GM18498 (cell line): ENCODE data around the gene COMMD4.
A peak's percentile ranks its signal among the peaks of the same experiment; 100 is the strongest.

Source experiments
- ATAC-seq: cut with Tn5 transposase; IDR thresholded peaks from one replicate; pipeline ENCODE4 v1.9.1; 2021; ENCODE audit warnings: mild to moderate bottlenecking, moderate library complexity; ENCODE audit not compliant: unreplicated experiment

COMMD4 gene

DNA sequence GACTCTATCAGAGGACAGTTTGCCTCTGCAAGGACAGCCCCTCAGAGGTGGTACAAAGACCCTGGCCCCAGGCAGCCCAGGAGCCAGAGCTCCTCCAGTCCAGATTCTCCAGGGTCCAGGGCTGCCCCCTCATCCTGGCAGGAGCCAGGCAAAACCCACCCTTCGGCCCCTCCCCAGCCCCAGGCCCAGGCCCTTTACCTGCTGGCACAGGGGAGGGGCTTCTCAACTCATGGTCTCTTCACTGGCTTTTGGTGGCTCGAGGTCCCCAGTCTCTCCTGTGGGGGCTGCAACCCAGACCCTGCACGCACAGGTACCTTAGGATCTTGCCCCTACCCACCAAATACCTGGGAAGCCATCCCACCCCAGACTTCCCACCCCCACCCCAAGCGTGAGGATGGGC lies 19.5 kb downstream of the COMMD4 start:
- no peak for ATAC-seq

DNA sequence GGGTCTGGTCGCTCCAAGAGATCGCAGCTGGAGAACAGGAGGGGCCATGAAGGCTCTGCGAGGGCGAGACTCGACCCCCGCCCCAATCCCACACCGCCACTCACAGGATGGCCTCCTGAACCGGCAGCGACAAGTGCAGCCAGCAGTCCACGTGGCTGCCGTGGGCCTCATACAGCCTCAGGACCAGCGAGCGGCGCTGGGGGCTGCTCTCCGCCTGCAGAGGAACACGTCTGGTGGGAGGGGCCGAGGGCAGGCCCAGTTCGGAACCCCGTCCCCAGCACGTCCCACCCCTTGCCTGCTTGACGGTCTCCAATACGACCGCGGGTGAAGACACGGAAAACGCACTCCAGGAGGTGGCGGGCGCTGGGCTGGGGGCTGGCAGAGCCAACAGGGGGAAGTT lies 20.1 kb downstream of the COMMD4 start:
- no peak for ATAC-seq

DNA sequence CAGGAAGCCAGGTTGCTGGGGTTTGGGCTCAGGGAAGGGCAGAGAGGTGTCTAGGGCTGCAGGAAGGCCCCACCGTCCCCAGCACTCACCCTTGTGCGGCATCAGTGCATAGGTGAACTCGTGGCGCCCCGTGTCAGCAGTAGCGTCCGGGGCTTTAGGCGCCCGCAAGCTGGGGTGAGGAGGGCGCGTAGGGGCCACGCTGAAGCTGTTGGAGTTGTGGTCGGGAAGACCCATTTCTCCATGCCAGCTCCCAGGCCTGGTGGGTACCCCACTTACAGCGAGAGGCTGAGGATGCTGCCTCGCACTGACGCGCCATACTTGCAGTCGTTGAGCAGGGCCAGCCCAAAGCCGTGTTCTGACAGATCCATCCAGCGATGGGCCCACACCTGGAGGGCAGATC lies 20.7 kb downstream of the COMMD4 start:
- no peak for ATAC-seq

DNA sequence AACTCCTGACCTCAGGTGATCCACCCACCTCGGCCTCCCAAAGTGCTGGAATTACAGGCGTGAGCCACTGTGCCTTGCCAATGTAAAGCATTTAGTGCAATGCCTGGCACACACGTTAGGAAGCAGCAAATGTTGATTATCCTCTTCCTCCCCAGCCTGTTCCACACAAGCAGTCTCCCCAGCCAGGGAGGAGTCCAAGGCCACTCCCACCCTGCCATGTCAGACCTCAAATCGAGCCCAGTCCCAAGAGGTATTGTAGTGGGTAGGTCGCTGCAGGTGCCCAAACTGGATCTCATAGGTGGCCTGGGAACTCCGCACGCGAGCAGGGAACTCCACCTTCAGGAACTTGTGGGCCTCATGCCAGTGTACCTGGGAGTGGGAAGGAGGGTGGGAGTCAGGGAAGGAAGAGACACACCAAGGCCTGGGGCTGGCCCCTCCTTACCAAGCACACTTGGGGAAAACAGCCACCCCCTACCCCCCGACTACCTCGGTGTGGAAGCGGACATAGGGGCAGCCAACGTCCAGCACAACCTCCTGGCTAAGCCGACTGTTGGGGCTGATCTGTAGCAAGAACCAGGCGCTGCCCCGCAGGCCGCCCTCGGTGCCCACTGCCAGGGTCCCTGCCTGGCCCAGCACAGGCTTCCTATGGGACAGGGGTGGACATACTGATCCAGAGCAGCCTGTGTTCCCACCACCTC lies 22.3 kb downstream of the COMMD4 start:
- ATAC-seq, result no peak

DNA sequence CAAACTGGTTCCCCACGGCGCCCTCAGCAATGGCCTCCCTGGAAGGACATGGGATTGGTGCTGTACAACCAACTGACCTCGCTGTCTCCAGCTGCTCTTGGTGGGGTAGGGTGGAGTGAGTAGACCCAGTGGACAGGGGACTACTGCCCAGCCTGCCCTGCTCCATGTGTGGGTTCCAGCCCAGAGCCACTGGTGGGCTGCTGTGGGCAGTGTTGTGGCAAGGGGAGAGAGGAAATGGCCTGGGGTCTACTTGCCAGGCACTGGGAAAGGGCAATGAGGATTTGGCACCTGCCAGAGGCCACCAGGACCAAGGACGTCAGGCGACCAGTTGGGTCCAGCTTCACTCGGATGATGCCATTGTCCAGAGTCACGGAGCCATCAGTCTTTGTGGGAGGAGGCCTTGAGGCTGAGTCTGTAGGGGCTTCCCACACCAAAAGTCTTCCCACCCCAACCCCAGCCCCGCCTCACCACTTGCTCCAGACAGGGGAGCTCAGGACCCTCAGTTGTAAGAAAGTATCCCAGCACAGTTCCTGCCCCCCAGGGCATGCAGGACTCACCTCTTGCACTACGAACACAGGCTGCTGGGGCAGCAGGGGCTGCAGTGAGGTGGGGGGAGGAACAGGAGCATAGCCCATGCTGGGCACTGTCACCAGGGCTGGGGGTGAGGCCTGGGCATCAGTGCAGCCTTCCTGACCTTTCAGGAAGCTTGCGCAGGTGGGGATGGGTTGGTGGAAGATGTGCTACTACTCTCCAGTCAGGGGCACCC lies 23.1 kb downstream of the COMMD4 start:
- no peak for ATAC-seq

DNA sequence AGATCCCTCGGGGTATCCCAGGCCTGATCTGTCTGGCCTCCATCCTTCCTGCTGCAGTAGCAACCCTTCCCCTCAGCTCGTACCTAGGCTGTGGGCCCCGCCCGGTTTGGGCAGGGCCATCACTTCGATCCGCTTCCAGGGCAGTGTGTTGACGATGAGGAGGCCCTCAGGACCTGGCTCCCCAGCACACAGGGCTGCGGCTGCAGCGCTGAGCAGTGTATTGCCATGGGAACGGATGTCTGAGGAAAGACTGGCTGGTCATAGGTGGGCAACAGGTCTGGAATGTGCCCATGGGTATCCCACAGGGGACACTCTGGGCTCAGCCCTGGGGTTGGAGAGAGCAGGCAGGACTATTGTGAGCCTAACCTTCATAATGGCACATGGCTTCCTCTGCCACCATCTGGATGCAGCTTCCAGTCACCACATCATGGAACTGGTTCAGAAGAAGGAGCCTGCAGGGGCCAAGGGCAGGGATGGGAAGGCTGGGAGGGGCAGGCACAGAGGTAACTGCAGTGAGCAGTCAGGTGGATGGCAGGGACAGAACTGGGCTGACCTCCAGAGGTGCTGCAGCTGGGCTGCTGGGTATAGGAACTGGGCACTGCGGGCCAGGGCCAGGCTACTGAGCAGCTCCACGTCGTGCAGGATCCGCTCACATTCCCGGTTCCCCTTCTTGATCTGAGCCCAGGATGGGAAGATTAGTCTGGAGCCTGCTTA lies 23.8 kb downstream of the COMMD4 start:
- no peak for ATAC-seq

DNA sequence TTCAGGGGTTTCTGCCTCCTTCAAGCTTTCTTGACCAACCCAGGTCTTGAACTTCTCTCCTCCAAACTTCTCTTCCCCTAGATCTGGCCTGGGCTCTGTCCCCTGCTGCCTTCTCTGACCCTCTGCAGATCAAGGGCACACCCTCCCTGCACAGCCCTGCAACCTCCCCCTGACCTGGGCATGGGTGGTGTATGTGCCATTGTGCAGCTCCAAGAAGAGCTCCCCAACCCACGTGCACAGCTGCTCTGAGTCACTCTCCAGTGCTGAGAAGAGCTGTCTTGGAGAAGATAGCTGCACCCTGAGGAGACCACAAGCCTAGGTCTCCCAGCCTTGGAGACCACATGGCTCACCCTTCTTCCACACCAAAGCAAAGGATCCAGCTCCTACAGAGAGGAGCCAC lies 24.5 kb downstream of the COMMD4 start:
- ATAC-seq, result no peak

DNA sequence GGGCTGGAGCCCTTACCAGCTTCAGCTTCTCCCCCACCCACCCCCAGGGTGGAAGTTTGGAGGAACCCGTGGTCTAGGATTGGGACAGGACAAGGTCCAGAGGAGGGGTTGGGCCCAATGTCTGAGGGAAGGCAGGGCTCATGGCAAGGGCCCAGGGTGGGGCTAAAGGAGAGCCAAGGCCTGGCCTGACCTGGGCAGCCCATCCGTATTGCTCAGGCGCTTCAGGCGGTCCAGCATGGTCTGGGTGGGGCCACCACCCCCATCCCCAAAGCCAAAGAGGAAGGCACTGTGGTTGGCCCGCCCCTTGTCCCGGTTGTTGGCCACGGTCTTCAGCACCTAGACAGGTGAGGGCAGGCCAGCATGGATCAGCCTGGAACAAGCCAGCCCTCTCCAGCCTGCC lies 25.0 kb downstream of the COMMD4 start:
- ATAC-seq, result no peak

DNA sequence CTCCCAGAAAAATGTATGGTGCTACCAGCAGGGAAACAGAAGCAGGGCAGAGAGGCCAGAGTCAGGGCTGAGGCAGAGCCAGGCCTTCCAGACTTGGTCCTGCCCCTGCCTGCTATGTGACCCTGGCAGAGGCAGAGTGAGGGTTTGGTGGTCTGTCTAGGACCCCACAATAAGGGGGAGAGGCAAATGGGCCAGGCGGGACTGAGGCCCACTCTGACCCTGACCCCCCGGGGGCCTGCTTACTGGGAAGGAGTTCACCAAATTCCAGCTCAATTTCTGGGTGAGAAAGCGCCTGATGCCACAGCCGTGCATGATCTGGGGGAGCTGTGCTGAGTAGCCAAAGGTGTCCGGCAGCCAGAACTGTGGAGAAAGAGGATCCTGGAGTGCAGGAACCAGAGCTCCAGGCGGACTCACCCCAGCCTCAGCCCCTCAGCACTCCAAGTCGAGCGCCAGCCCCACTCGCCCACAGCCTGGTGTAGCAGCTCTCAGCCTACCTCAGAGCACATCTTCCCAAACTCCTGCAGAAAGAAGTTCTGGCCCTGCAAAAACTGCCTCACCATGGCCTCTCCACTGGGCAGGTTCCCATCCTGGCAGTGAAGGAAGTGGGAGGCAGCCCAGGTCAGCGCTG lies 25.6 kb downstream of the COMMD4 start:
- no peak for ATAC-seq

DNA sequence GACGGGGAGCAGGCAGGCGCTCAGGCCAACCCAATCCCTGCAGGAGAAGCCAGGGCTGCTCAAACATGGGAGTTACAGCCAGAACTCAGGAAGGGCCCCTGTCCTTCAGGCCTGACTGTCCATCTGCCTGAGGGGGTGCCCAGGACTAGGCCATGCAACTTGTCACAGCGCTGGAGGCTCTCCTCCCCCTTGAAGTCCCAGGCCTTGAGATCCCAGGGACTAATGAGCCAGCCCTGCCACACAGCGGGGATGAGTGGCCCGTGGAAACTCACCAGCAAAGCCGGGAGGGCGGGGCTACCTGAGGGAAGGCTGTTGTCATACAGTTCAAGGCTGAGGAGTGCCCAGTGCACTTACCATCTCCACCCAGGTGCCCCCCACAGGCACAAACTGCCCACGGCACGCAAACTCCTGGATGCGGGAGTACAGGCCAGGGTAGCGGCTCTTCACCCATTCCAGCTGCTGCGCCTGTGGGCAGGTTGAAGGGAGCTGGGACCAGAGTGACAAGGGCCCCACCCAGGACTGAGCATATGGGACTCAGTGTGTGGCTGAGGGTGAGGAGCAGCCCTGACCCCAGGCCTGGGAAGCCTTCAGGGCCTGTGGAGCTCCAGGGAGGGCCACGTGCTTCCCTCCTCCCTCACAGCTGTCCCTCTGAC lies 26.3 kb downstream of the COMMD4 start:
- no peak for ATAC-seq

DNA sequence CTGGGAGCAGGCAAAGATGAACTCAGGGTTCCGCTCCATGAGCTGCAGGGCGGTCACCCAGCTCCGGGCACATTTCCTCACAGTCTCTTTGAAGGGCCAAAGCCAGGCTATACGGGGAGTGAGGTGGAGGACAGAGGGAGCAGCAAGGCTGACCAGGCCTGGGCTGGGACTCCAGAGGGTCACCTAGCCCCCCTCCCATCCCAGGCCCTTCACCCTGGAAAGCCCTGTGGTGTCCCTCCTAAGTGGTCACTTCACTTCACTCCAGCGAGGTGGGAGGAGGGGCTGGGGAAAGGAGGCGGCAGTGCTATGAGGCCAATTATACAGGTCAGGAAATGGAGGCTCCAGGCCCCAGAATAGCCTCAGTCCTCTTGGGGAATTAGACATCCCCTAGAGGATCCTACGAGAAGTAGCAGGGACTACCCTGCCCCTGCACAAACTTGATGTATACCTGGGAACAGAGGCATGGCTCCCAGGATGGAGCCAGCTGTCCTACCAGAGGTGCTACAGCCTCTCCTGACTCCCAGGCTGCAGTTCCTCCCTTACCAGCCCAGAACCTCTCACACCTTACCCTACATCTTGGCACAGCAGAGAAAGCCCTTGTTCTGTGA lies 26.9 kb downstream of the COMMD4 start:
- ATAC-seq, result no peak

DNA sequence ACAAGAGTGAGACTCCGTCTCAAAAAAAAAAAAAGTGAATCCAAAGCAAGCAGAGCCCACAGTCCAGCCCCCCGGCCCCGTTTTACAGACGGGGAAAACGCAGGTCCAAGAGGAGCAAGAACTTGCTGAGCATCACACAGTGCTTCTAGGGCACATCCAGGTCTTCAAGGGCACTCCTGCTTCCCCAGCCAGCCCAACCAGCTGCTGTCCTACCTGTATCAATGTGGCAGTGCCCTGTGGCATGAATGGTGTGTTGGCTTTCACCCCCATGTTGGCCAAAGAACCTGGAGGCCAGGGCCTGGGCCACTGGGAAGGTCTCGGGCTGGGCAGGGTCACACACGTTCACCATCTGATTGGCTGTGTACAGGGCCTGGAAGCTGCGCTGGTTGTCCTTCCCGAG lies 27.9 kb downstream of the COMMD4 start:
- ATAC-seq, result no peak

DNA sequence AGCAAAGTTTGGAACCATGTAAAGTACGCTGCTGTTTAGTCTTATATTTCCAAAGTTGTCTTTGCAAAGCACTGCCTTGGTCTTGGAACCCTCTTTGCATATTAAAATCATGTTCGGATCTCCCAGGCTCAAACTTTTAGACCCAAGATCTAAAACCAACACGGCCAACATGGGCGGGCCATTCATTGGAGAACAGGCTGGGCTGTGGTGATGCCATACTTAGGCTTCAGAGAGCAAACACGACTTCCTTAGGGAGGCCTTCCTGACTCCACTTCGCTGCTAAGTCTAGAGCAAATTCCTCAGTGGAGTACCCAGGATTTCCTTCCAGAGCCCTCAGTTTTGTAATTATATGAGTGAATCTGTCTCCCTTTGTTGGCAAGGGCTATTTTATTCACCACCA lies 29.0 kb downstream of the COMMD4 start:
- ATAC-seq, result no peak

DNA sequence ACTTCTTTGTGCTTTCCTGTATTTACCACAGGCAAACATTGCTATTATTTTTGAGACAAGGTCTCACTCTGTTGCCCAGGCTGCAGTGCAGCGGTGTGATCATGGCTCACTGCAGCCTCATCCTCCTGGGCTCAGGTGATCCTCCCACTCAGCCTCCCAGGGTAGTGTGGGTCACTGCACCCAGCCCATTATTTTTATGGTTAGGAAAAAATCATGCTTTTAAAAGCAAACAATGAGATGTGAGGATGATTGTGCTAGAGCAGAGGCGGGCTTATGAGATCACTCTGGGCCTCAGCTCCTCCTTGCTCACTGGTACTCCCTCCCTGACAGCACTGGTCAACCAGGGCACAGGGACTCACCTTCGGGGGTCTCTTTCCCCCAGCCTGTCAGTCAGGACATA lies 30.3 kb downstream of the COMMD4 start:
- no peak for ATAC-seq

DNA sequence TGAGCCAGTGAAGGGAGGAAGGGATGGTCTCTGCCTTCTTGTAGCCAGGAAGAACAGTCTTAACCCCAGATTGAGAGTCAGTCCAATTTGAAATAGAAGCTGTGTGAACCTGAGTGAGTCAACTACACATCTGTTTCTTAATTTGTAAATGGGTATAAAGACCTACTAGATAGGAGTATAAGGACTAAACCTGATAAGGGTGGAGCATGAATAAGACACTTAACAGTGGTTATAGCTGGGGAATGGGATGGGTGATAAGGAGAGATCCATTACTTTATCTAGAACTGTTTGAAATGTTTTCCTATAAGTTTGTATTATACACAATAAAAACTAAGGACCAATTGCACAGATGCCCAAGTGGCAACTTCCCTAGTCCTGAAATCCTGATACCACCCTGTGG lies 31.1 kb downstream of the COMMD4 start:
- ATAC-seq, result no peak

DNA sequence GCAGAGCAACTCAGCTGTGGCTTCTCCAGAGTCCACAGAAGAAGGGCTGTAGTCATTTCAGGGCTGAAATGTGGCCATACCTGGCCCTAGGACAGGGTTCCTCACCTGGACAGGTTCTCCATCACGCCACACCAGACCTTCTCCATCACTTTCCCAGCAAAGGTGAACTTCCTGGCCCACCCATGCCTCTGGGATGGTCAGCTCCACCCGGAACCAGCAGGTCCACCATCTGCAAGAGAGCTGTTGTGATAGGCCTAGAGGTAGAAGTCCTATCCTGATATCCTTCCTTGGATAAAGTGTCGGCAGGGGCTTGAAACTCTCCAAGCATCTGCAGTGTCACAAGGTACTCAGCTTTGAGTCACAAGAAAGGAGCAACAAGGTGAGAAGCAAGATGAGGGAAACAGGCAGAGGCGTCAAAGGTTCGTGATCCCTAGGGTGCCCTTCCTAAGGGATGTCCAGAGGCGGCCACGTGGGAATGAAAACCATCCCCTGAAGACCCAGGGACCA lies 31.6 kb downstream of the COMMD4 start:
- ATAC-seq, result no peak

DNA sequence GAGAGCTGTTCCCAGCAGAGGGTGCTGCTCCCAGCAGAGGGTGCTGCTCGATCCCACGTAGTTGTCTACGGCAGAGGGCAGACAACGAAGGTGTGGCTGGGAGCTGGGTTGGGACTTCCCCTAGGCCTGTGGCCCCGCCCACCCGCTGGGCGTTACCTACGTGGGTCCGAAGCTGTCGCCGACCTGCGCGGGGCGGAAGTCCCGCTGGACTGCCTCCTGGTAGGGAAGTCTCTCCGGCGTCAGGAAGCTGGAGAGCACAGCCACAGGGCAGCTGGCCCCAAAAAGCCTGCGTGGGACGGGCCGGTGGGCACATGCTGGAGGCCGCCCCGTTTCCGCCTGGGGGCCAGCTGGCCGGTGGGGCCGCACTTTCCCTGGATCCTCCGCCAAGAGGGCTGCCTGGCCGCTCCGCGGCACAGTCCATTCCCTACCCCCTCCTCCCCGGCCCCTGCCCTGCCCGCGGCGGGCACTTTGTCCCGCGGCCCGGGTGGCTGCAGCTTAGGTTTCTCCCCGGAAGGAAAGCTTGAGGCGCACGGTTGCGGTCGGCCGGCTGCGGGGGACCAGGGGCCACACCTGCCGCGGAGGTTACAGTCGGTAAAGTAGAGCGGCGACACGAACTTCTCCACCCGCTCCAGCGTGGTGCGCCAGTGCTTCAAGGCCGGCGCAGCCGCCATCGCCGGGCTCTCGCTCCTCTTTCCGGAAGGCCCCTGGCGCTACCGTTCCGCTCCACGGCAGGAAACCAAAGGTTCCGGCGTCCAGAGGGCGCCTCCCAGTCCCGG lies 32.2 kb downstream of the COMMD4 start, which contains the start of gene MAN2C1:
MAN2C1 (minus strand) TSS at position 695 of the 776 bp plus-strand sequence; CDS start at position 671, 24 bp downstream.
- ATAC-seq, result peak; percentile 88

DNA sequence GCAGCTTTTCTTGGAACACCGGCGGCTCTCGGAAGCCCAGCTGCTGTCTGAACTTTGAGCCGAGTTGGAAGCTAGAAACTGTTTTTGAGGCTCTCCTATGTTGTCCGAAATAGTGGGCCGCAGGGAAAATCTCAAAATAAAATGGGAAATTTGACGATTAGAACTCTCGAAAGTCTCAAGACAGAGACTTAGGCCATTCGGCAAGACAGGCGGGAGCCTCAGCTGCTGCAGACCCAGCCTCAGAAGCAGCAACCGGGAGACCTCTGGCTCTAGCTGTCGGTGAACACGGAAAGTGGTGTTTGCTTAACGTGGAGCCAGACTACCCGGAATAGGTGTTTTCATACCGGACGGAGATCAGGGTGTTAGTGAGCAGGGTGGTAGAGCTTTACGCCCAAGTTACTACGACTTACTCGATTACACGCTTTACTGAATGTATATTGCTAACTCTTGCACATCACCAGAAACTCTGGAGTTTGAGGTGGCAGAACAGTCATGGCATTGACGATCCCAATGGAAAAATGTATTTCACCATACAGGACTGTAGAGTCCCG lies 32.9 kb downstream of the COMMD4 start:
- peak; percentile 4 for ATAC-seq

DNA sequence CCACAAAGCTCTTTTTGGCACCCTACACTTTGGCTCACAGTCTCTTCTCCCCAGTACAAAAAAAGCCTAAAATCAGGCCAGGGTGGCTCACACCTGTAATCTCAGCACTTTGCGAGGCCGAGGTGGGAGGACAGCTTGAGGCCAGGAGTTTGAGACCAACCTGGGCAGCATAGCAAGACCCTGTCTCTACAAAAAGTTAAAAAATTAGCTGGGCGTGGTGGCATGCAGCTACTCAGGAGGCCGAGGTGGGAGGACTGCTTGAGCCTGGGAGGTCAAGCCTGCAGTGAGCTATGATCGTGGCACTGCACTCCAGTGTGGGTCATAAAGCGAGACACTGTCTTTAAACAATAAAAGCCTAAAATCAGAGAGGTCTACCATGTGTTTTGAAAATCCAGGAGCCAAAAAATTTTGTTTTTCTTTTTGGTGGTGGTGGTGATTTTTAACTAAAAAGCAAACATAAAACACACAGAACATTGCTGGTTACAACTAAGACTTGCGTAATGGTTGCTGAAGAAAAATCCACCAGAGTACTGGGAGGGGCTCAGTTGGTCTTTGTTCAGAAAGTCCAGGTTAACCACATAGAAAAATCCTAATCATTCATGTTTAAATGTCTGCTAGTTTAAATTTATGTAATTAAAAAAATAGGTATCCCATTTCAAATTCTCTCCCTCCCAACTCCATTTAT lies 34.2 kb downstream of the COMMD4 start:
- no peak for ATAC-seq
